KMS-11 (cell line): ENCODE results near the gene KATNAL1.

Source experiments
- H2AFZ ChIP-seq: fragments of 200-600 bp; sonication (generic); 2 replicates; pipeline ENCODE4 v1.6.1; 2016; ENCODE audit warnings: antibody characterized with exemption, mixed run types, low read depth
- H3K27ac ChIP-seq: fragments of 200-600 bp; sonication (generic); 2 replicates; pipeline ENCODE4 v1.6.1; 2016; ENCODE audit warnings: mild to moderate bottlenecking, mixed run types
- H3K27me3 ChIP-seq: fragments of 200-600 bp; sonication (generic); 2 replicates; pipeline ENCODE4 v1.6.1; 2017; ENCODE audit warnings: mild to moderate bottlenecking, low read depth, mixed run types, moderate library complexity; ENCODE audit not compliant: insufficient read depth
- H3K36me3 ChIP-seq: fragments of 200-600 bp; sonication (generic); 2 replicates; pipeline ENCODE4 v1.6.1; 2017; ENCODE audit warnings: mild to moderate bottlenecking, mixed run types; ENCODE audit not compliant: insufficient read depth
- H3K4me1 ChIP-seq: fragments of 200-600 bp; sonication (generic); 2 replicates; pipeline ENCODE4 v1.6.1; 2016; ENCODE audit warnings: mild to moderate bottlenecking, low read depth, mixed run types; ENCODE audit not compliant: poor library complexity, severe bottlenecking
- H3K4me2 ChIP-seq: fragments of 200-600 bp; sonication (generic); 2 replicates; pipeline ENCODE4 v1.7.0; 2016; ENCODE audit warnings: mild to moderate bottlenecking, mixed run types
- H3K4me3 ChIP-seq: fragments of 200-600 bp; sonication (generic); IDR thresholded peaks from 2 replicates; pipeline ENCODE4 v1.6.1; 2017; ENCODE audit warnings: low read depth, low read length, mixed read lengths; ENCODE audit not compliant: insufficient read depth
- H3K79me2 ChIP-seq: fragments of 200-600 bp; sonication (generic); 2 replicates; pipeline ENCODE4 v1.6.1; 2016; ENCODE audit warnings: low read depth, mixed run types; ENCODE audit not compliant: insufficient read depth
- H3K9ac ChIP-seq: fragments of 200-600 bp; sonication (generic); 2 replicates; pipeline ENCODE4 v1.6.1; 2016; ENCODE audit warnings: mild to moderate bottlenecking, mixed run types
- H4K20me1 ChIP-seq: fragments of 200-600 bp; sonication (generic); 2 replicates; pipeline ENCODE4 v1.6.1; 2016; ENCODE audit warnings: mild to moderate bottlenecking, mixed run types; ENCODE audit not compliant: insufficient read depth
- TF ChIP-seq, protein P1 (sequence below): fragments of 200-600 bp; sonication (generic); conservative IDR thresholded peaks from 2 replicates; pipeline ENCODE4 v1.6.1; 2017; ENCODE audit warnings: low read depth, mild to moderate bottlenecking, antibody characterized with exemption, low read length, moderate library complexity, mixed read lengths

The KATNAL1 gene

GRCh38 chr13:30255696-30256095 is 51.7 kb downstream of the KATNAL1 start:
- TF ChIP-seq, protein P1, sequence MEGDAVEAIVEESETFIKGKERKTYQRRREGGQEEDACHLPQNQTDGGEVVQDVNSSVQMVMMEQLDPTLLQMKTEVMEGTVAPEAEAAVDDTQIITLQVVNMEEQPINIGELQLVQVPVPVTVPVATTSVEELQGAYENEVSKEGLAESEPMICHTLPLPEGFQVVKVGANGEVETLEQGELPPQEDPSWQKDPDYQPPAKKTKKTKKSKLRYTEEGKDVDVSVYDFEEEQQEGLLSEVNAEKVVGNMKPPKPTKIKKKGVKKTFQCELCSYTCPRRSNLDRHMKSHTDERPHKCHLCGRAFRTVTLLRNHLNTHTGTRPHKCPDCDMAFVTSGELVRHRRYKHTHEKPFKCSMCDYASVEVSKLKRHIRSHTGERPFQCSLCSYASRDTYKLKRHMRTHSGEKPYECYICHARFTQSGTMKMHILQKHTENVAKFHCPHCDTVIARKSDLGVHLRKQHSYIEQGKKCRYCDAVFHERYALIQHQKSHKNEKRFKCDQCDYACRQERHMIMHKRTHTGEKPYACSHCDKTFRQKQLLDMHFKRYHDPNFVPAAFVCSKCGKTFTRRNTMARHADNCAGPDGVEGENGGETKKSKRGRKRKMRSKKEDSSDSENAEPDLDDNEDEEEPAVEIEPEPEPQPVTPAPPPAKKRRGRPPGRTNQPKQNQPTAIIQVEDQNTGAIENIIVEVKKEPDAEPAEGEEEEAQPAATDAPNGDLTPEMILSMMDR = no peak
- no peak overlapping the region for H3K4me2 ChIP-seq
- no peaks in the 10 kb centered on the region for H3K79me2 ChIP-seq

DNA sequence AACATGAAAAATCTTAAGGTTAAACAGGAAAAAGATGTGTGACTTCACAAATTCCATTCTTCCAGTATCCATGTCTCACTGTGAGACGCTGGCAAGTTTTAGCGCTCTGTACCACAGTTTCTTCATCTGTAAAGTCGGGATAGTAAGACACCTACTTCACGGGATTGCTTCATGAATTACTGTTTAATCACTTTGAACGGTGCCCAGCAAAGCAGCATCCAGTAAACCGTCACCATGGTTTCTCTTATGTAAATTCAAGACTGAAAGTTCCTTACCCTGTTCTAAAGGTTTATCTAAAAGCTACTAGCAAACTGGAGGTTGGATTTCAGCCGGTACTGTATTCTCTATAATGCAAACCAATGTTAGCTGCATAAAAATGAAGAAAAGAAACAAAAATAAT is 53.5 kb downstream of the KATNAL1 start:
- H4K20me1 ChIP-seq = no peaks in the 10 kb centered on the region
- no peak overlapping the region for H2AFZ ChIP-seq
- H3K79me2 ChIP-seq = no peaks in the 10 kb centered on the region
- no peak overlapping the region for H3K9ac ChIP-seq
- TF ChIP-seq, protein P1 = no peak
- no peak overlapping the region for H3K4me2 ChIP-seq
- no peaks in the 10 kb centered on the region for H3K27me3 ChIP-seq
- H3K4me3 ChIP-seq = no peak overlapping the region
- no peaks in the 10 kb centered on the region for H3K36me3 ChIP-seq
- H3K4me1 ChIP-seq = no peaks in the 10 kb centered on the region
- no peak overlapping the region for H3K27ac ChIP-seq

More at GRCh38 chr13:30255696-30256095, 51.7 kb downstream of the KATNAL1 start:
- H3K4me1 ChIP-seq = no peaks in the 10 kb centered on the region
- H3K4me3 ChIP-seq = no peak overlapping the region
- no peaks in the 10 kb centered on the region for H3K27me3 ChIP-seq
- no peak overlapping the region for H2AFZ ChIP-seq
- no peak overlapping the region for H3K27ac ChIP-seq
- no peaks in the 10 kb centered on the region for H3K36me3 ChIP-seq
- H4K20me1 ChIP-seq = no peaks in the 10 kb centered on the region
- no peak overlapping the region for H3K9ac ChIP-seq

DNA sequence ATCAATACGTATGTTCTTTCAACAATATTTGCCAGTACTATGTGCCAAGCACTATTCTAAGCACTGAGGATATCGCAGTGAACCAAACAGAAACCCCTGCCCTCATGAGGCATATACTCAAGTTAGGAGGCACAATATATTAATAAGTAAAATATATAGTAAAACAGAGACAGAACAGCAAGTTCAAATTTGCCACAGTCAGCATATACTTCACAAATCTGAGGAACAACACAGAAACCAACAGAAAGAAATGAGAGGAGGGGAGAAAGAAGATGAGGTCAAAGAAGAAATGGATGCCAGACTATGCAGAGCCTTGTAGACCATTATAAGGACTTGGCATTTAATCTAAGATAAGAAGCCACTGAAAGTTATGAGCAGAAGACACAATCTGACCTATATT is 59.9 kb downstream of the KATNAL1 start:
- Histone ChIP-seq H3K27ac (no peak overlapping the region), H3K79me2 (no peaks in the 10 kb centered on the region), H3K27me3 (no peaks in the 10 kb centered on the region), H3K4me3 (no peak overlapping the region), H3K36me3 (no peaks in the 10 kb centered on the region), H3K4me1 (no peaks in the 10 kb centered on the region), H3K4me2 (no peak overlapping the region), H4K20me1 (no peaks in the 10 kb centered on the region), H3K9ac (no peak overlapping the region), H2AFZ (no peak overlapping the region)
- TF ChIP-seq, protein P1 = no peak

DNA sequence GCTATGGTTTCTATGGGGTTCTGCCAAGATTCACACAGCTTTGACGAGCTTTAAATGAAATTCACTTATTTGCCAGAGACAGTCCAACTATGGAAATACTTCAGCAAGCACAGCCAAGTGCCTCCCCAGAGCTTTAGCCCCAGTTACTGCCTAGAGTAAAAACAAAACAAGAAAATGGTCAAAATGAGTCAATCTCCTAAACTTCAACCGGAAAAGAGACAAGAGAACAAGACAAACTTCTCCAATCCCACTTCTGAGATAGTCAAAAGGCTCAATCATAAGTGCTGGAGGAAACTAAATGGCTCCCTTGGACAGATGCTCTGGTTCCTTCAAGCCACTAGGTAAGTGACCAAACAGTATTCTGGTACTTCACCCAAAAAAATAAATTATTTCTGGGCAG is 65.8 kb downstream of the KATNAL1 start:
- Histone ChIP-seq H3K4me1 (no peaks in the 10 kb centered on the region), H3K27ac (no peak overlapping the region), H3K4me2 (no peak overlapping the region), H3K36me3 (no peaks in the 10 kb centered on the region), H4K20me1 (no peaks in the 10 kb centered on the region), H3K27me3 (no peaks in the 10 kb centered on the region), H3K9ac (no peak overlapping the region), H2AFZ (no peak overlapping the region), H3K79me2 (no peaks in the 10 kb centered on the region), H3K4me3 (no peak overlapping the region)
- TF ChIP-seq, protein P1 = no peak

DNA sequence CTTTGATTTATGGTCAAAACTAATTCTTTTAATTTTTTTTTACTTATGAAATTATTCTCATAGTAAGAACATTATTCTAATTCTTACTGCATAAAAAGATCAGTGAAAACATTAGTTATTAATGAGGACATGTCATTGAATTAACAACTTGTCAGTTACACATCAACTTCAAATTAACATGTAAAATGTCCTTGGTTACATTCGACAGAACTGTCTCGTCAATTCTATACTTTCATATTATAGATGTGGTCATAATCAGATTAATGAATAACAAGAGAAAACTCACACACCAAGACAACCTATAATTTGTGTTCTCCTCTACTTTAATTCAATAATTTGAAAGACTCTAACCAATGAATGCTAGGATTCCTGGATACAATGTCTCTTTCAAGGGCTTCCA is 66.7 kb downstream of the KATNAL1 start:
- Histone ChIP-seq H4K20me1 (no peaks in the 10 kb centered on the region), H3K9ac (no peak overlapping the region), H3K4me3 (no peak overlapping the region), H3K27me3 (no peaks in the 10 kb centered on the region), H3K4me1 (no peaks in the 10 kb centered on the region), H3K4me2 (no peak overlapping the region), H3K36me3 (no peaks in the 10 kb centered on the region), H2AFZ (no peak overlapping the region), H3K27ac (no peak overlapping the region), H3K79me2 (no peaks in the 10 kb centered on the region)
- TF ChIP-seq, protein P1 = no peak
